Measurements from ENCODE around the gene SMIM24. TPM values are rescaled to one million over a fixed set of nuclear protein-coding genes. Genes with fewer than 3 reads are reported as not detected.
"Not testable (repeated sequence)": the region's sequence is repeated elsewhere in the genome, so short reads cannot be mapped to it uniquely, and the experiment has no call there.

Gene SMIM24
- total RNA-seq, 2 donors from 2014 or later = not detected

- Mint-ChIP-seq H3K27ac (no peak overlapping the region), H3K36me3 (ENCODE audit: low read depth) (no peaks in the 10 kb centered on the region), H3K4me3 (no peak overlapping the region), H3K4me1 (peaks cover 7% of the 10 kb centered on the region), H3K9me3 (no peaks in the 10 kb centered on the region), H3K27me3 (ENCODE audit: insufficient read depth) (no peaks in the 10 kb centered on the region)
- WGBS, 2 experiments (ENCODE audit: insufficient coverage in 1 of 2, insufficient read length in 1 of 2) = 93 to 98% methylated on average over 13 to 15 of the region's 15 CpGs
- H3K4me1 ChIP-seq (ENCODE audit: control insufficient read depth, insufficient read depth, low read length) = peaks cover 8% of the 10 kb centered on the region
- TF ChIP-seq CTCF (conservative IDR thresholded peaks at IDR 0.05) = no peak
- DNase-seq = no peak
- no peaks in the 10 kb centered on the region for H3K27me3 ChIP-seq (ENCODE audit: control insufficient read depth, insufficient read depth, low read length, poor library complexity, severe bottlenecking)
- H3K27ac ChIP-seq (ENCODE audit: low read depth, low read length) = no peak overlapping the region
- H3K9me3 ChIP-seq (ENCODE audit: control insufficient read depth, low read length) = no peaks in the 10 kb centered on the region
- H3K4me3 ChIP-seq (ENCODE audit: low read length) = no peak overlapping the region
- no peaks in the 10 kb centered on the region for H3K36me3 ChIP-seq (ENCODE audit: control insufficient read depth, insufficient read depth, low read length)
- H3K9ac ChIP-seq (ENCODE audit: extremely low read depth, low read length, poor library complexity, severe bottlenecking) = no peak overlapping the region
Measured at GRCh38 chr19:3454656-3455392, 25.5 kb downstream of the SMIM24 start.

- H3K4me1 ChIP-seq (ENCODE audit: control insufficient read depth, insufficient read depth, low read length) = peaks cover 8% of the 10 kb centered on the region
- DNase-seq = no peak
- H3K9ac ChIP-seq (ENCODE audit: extremely low read depth, low read length, poor library complexity, severe bottlenecking) = no peak overlapping the region
- H3K27ac ChIP-seq (ENCODE audit: low read depth, low read length) = no peak overlapping the region
- no peaks in the 10 kb centered on the region for H3K9me3 ChIP-seq (ENCODE audit: control insufficient read depth, low read length)
- Mint-ChIP-seq H3K9me3 (no peaks in the 10 kb centered on the region), H3K4me3 (no peak overlapping the region), H3K27me3 (ENCODE audit: insufficient read depth) (no peaks in the 10 kb centered on the region), H3K4me1 (peaks cover 7% of the 10 kb centered on the region), H3K27ac (no peak overlapping the region), H3K36me3 (ENCODE audit: low read depth) (no peaks in the 10 kb centered on the region)
- no peak for TF ChIP-seq CTCF (conservative IDR thresholded peaks at IDR 0.05)
- no peaks in the 10 kb centered on the region for H3K36me3 ChIP-seq (ENCODE audit: control insufficient read depth, insufficient read depth, low read length)
- no peak overlapping the region for H3K4me3 ChIP-seq (ENCODE audit: low read length)
- no peaks in the 10 kb centered on the region for H3K27me3 ChIP-seq (ENCODE audit: control insufficient read depth, insufficient read depth, low read length, poor library complexity, severe bottlenecking)
- 93 to 97% methylated on average over 10 to 25 of the region's 25 CpGs for WGBS, 2 experiments (ENCODE audit: insufficient coverage in 1 of 2, insufficient read length in 1 of 2)
Measured at GRCh38 chr19:3453840-3454239, 26.5 kb downstream of the SMIM24 start.

- not testable (repeated sequence) for H3K4me3 Mint-ChIP-seq; H3K27ac Mint-ChIP-seq; DNase-seq; H3K36me3 Mint-ChIP-seq (ENCODE audit: low read depth); H3K27me3 ChIP-seq (ENCODE audit: control insufficient read depth, insufficient read depth, low read length, poor library complexity, severe bottlenecking); H3K9me3 Mint-ChIP-seq; H3K4me1 ChIP-seq (ENCODE audit: control insufficient read depth, insufficient read depth, low read length); H3K27me3 Mint-ChIP-seq (ENCODE audit: insufficient read depth); H3K9me3 ChIP-seq (ENCODE audit: control insufficient read depth, low read length); H3K9ac ChIP-seq (ENCODE audit: extremely low read depth, low read length, poor library complexity, severe bottlenecking); H3K27ac ChIP-seq (ENCODE audit: low read depth, low read length); H3K4me3 ChIP-seq (ENCODE audit: low read length); H3K36me3 ChIP-seq (ENCODE audit: control insufficient read depth, insufficient read depth, low read length); H3K4me1 Mint-ChIP-seq
- 91 to 96% methylated on average over 10 of the region's 10 CpGs for WGBS, 2 experiments (ENCODE audit: insufficient coverage in 1 of 2, insufficient read length in 1 of 2)
Measured at GRCh38 chr19:3452942-3453214, 27.4 kb downstream of the SMIM24 start.
